GM18505 (cell line): ENCODE results near the gene TTC6.

Experiments
- ATAC-seq: cut with Tn5 transposase; IDR thresholded peaks from one replicate; pipeline ENCODE4 v1.9.1; 2021; ENCODE audit not compliant: unreplicated experiment
- POLR2A ChIP-seq: IDR thresholded peaks from 4 replicates; pipeline ENCODE4 v1.6.1; 2011; ENCODE audit warnings: borderline replicate concordance; ENCODE audit not compliant: insufficient read depth, insufficient read length; ENCODE audit errors: extremely low read depth

The TTC6 gene

GRCh38 chr14:37573356-37573755 lies 22.1 kb upstream of the TTC6 start:
- TF ChIP-seq POLR2A, result no peak
- no peak for ATAC-seq

- ATAC-seq, result no peak
- TF ChIP-seq POLR2A, result no peak
These were observed 16.2 kb upstream of the TTC6 start for GRCh38 chr14:37579274-37579673.

DNA sequence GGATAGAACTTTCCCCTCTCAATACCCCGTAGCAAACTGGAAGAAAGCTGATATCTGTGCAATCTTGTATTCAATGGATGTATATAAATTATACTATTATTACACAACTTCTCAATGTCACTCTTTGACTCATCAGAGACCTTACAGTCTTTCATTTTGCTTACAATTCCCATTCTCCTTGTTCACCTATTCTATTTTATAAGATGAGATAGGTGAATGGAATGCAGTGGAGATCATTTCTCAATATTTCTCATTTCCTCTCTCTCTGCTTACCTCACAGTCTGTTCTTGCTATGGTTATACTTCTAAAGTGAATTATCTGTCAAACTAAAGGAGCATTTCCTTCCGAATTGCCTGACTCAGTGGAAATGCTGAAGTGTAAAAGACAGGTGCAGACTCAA lies 15.3 kb upstream of the TTC6 start:
- no peak for ATAC-seq
- TF ChIP-seq POLR2A, result no peak

DNA sequence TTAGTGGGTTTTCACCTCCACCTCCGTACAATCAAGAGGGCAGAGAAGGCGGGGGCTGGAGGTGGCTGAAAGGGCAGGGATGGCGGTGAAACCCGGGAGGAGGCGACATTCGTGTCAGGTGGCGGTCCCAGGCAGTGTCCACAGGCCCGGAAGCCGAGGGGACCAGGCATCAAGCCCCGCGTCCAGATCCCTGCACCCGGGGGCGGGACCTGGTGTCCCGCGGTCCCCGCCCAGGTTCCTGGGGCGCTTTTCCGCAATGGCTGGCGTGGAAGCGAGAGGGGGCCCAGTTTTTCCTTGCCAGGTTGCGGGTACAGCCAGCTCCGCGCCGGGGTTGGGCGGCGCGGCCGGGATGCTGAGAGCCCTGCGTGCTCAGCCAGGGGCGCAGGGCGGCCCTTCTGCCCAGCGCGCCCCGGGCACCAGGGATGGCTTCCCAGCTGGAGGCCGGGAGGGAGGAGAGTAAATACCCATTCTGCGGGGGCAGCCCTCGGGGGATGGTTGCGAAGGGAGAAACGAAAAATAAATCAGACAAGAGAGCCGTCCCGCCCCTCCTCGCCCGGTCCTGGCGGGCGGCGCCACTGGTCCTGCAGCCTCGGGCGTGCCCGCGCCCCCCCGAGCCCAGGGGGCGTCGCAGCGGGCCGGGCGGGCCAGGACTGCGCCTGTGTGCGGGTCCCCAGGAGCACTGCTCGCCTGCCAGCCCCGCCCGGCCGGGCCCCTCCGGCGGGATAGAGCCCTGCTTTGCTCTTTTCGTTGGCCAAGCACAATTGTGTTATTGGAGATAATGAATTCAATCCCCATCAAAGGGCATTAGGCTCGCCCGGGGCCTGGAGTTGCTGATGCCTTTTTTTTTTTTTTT lies 11.8 kb upstream of the TTC6 start:
- no peak for TF ChIP-seq POLR2A
- no peak for ATAC-seq

DNA sequence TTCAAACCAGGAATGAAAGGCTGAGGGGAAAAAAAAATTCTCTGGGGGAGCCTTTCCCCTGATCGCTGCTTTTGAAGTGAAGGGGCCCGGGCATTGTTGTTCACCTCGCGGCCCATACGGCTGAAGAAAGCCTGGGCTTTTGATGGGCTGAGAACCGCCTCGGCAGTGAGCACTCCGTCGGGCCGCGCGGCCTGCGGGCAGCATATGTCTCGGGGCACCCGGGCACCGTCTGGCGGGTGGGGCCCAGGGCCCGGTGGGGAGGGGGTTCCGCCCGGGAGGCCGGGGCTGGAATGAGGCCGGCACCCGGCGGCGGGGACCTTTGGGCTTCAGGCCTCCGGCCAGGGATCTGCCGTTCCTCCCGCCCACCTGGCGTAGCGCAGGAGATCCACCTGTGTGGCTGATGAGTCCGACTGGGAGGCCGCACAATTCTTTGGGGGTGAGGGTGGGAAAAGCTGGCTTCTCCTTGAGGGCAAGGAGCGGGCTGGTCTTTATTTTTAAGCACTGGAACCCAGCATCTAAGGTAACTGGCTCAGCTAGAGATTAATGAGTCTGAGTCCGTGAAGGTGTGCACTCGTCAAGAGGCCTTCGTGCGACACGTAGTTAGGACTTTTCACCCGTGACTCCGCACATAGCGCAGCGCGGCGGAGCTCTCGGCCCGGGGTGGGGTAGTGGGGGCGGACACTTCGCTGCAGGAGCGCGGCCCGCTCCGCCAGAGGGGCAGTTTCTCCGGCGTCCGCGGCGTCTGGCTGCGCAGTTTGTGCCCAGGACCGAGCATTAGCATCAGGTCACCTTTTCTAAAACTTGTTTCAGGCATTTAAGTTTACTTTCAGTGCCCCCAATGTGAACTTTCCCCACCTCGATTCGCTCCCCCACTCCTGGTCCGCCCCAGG lies 11.0 kb upstream of the TTC6 start:
- ATAC-seq, result no peak

DNA sequence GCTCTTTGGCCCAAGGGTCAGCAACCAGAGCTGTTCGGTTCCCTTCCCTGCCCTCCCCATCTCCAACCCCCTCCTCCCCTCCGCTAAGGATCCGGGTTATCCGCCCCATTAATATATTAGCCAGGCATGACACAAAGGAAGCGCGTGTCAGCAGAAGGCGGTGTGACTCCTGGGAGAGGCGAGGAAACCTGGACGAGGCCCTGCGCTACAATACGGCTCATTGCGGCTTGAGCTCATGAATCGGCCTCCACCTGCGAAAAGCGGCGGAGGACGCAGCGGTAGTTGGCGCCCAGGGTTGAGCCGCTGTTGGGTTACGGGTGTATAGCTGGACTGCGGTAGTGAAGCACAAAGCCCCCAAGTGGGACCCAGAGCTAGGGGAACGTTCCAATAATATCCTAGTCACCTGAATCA lies 10.3 kb upstream of the TTC6 start:
- no peak for ATAC-seq
- no peak for TF ChIP-seq POLR2A

More for the DNA sequence above, 11.0 kb upstream of the TTC6 start:
- no peak for TF ChIP-seq POLR2A

- no peak for ATAC-seq
- no peak for TF ChIP-seq POLR2A
These were observed 9.2 kb upstream of the TTC6 start for GRCh38 chr14:37585971-37586796.

- TF ChIP-seq POLR2A, result no peak
- ATAC-seq, result no peak
These were observed 8.7 kb upstream of the TTC6 start for GRCh38 chr14:37586797-37587130.

- no peak for TF ChIP-seq POLR2A
- ATAC-seq, result no peak
These were observed 8.2 kb upstream of the TTC6 start for GRCh38 chr14:37587131-37587803.

DNA sequence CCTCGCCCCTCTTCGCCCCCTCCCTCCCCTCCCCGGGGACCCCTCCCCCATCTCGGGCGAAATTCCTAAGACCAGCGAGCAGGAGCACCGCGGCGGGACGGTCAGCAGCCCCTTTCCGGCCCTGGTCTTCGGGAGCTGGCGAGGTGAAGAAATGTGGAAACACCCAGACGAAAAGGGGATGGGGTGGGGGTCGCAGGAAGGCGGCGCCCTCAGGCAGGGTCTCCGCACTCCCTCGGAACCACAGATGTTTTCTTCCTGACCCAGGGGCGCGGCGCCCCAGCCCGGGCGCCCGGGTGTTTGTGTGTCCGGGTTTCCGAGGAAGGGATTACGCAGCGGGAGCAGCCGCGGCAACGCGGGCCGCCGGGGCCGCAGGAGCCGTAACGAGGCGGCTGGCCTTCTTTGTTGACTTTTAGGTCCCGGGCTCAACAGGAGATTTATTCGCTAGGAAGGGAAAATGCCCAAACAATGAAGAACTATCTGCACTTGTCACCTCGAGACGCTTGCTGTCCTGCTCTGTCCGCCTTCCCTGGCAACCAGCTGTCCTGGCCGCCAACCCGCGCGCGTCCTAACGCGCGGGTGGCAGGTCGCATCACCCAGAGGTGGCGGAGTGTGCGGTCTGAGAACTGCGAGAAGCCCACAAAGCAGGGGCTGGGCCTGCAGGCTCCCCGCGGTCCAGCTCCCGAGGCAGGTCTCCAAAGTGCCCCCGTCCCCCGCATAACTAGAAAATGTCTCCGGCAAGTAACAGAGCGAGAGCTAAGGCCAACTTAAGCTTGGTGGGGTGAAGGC lies 7.4 kb upstream of the TTC6 start:
- TF ChIP-seq POLR2A, result no peak
- ATAC-seq, result no peak

- TF ChIP-seq POLR2A, result no peak
- ATAC-seq, result no peak
These were observed 6.8 kb upstream of the TTC6 start for GRCh38 chr14:37588667-37588955.
